GM23338 (cell line): Measurements from ENCODE around the gene DCTN1. TPM values are rescaled to one million over a fixed set of nuclear protein-coding genes. Genes with fewer than 3 reads are reported as not detected.

Experiments used
- ATAC-seq: fragments of 200-7000 bp; cut with Tn5 transposase; 3 replicates; pipeline ENCODE4 v1.9.1; 2020
- DNase-seq: peaks from one replicate; pipeline ENCODE4 v3.0.0-alpha.2; 2015; ENCODE audit warnings: low spot score
- H2AFZ ChIP-seq: fragments of 200-600 bp; sonication (generic); 2 replicates; pipeline ENCODE4 v1.8.0; 2016; ENCODE audit warnings: antibody characterized with exemption, mild to moderate bottlenecking, moderate library complexity
- H3F3A ChIP-seq: fragments of 200-600 bp; sonication (generic); replicated peaks from 2 replicates; pipeline ENCODE4 v1.8.0; 2017; ENCODE audit warnings: antibody characterized with exemption, mixed run types, low read depth
- H3K27ac ChIP-seq: fragments of 200-600 bp; sonication (generic); 2 replicates; pipeline ENCODE4 v1.6.1; 2016; ENCODE audit warnings: low read depth
- H3K27me3 ChIP-seq: fragments of 200-600 bp; sonication (generic); 2 replicates; pipeline ENCODE4 v1.8.0; 2016; ENCODE audit warnings: mild to moderate bottlenecking, mixed run types, moderate library complexity; ENCODE audit not compliant: insufficient read depth
- H3K36me3 ChIP-seq: fragments of 200-600 bp; sonication (generic); 2 replicates; pipeline ENCODE4 v1.8.0; 2016; ENCODE audit warnings: mild to moderate bottlenecking; ENCODE audit not compliant: insufficient read depth
- H3K4me1 ChIP-seq: fragments of 200-600 bp; sonication (generic); 2 replicates; pipeline ENCODE4 v1.8.0; 2016; ENCODE audit warnings: mild to moderate bottlenecking, moderate library complexity; ENCODE audit not compliant: insufficient read depth
- H3K4me2 ChIP-seq: fragments of 200-600 bp; sonication (generic); 2 replicates; pipeline ENCODE4 v1.7.1; 2017; ENCODE audit warnings: mixed run types
- H3K4me3 ChIP-seq: fragments of 200-600 bp; sonication (generic); 2 replicates; pipeline ENCODE4 v1.6.1; 2016; ENCODE audit warnings: mixed run types
- H3K79me2 ChIP-seq: fragments of 200-600 bp; sonication (generic); replicated peaks from 2 replicates; pipeline ENCODE4 v1.8.0; 2017; ENCODE audit warnings: mild to moderate bottlenecking; ENCODE audit not compliant: insufficient read depth
- H3K9me2 ChIP-seq: fragments of 200-600 bp; sonication (generic); 2 replicates; pipeline ENCODE4 v1.8.0; 2017; ENCODE audit not compliant: insufficient read depth
- H4K20me1 ChIP-seq: fragments of 200-600 bp; sonication (generic); replicated peaks from 2 replicates; pipeline ENCODE4 v1.8.0; 2017; ENCODE audit warnings: mild to moderate bottlenecking; ENCODE audit not compliant: insufficient read depth
- H3K27ac Mint-ChIP-seq: 2 replicates; pipeline ENCODE4 v1.8.0; 2020; ENCODE audit warnings: inconsistent platforms, mild to moderate bottlenecking, moderate library complexity, mixed read lengths
- H3K27me3 Mint-ChIP-seq: 3 replicates; pipeline ENCODE4 v1.8.0; 2022; ENCODE audit warnings: low read depth, mild to moderate bottlenecking, moderate library complexity, mixed read lengths, inconsistent platforms; ENCODE audit not compliant: insufficient read depth, poor library complexity
- H3K36me3 Mint-ChIP-seq: 3 replicates; pipeline ENCODE4 v1.8.0; 2021; ENCODE audit warnings: low read depth, mild to moderate bottlenecking, inconsistent platforms, moderate library complexity, mixed read lengths
- H3K4me1 Mint-ChIP-seq: 3 replicates; pipeline ENCODE4 v1.8.0; 2020; ENCODE audit warnings: mild to moderate bottlenecking, inconsistent platforms, mixed read lengths
- H3K4me3 Mint-ChIP-seq: 3 replicates; pipeline ENCODE4 v1.8.0; 2021; ENCODE audit warnings: moderate library complexity, mild to moderate bottlenecking, inconsistent platforms, mixed read lengths
- H3K9me3 Mint-ChIP-seq: 3 replicates; pipeline ENCODE4 v1.8.0; 2020; ENCODE audit warnings: moderate library complexity, mild to moderate bottlenecking, inconsistent platforms, mixed read lengths
- CREB1 ChIP-seq: fragments of 250-450 bp; sonication (Bioruptor Pico); IDR thresholded peaks from 2 replicates; pipeline ENCODE4 v1.5.0; 2020; ENCODE audit warnings: low read depth, mild to moderate bottlenecking, moderate library complexity
- CTCF ChIP-seq, 2 experiments: fragments of 200-600 bp in 1 of 2; sonication (generic) in 1 of 2; conservative IDR thresholded peaks; 2 replicates each; pipeline versions ENCODE4 v1.5.1 to v1.6.1; 2016 to 2017; ENCODE audit warnings: antibody characterized with exemption in 2 of 2, low read depth in 2 of 2, mild to moderate bottlenecking in 2 of 2, moderate library complexity in 1 of 2
- JUNB ChIP-seq: IDR thresholded peaks from one replicate; pipeline ENCODE4 v1.6.1; 2016; ENCODE audit warnings: antibody characterized with exemption; ENCODE audit not compliant: unreplicated experiment
- POLR2AphosphoS5 ChIP-seq: IDR thresholded peaks from 2 replicates; pipeline ENCODE4 v1.6.1; 2016; ENCODE audit warnings: antibody characterized with exemption, low read depth
- ZNF462 ChIP-seq: fragments of 250-450 bp; sonication (Bioruptor Pico); IDR thresholded peaks from 2 replicates; pipeline ENCODE4 v1.5.0; 2020; ENCODE audit warnings: mild to moderate bottlenecking, moderate library complexity
- polyA plus RNA-seq: library from polyadenylated mRNA; unstranded; fragments of >200 nt; fragmentation: Nextera tagmentation; extraction: Ambion mirVana; gene quantifications from 2 replicates; pipeline ENCODE4 v1.2.1, GENCODE V29; 2016
- total RNA-seq: library from RNA; depleted of rRNA; stranded (reverse); fragments of >200 nt; shearing (Covaris generic); gene quantifications from 2 replicates; pipeline ENCODE4 v1.2.3, GENCODE V29; 2014

The DCTN1 gene
- total and polyA plus RNA-seq, 2 experiments from 2014 or later, result 108 to 145 TPM

- no peak for TF ChIP-seq ZNF462 (CRISPR knock-in tag)
Observed at GRCh38 chr2:74392449-74392743, 12.3 kb upstream of the DCTN1 start (continued).

GRCh38 chr2:74391580-74392448, 11.7 kb upstream of the DCTN1 start:
- Histone ChIP-seq H4K20me1 (peaks cover 25% of the 10 kb centered on the region), H3K4me1 (peaks cover 12% of the 10 kb centered on the region), H3K79me2 (peaks cover 45% of the 10 kb centered on the region), H2AFZ (peak overlapping the region; percentile 77), H3K9me2 (no peaks in the 10 kb centered on the region), H3K4me3 (peak overlapping the region; percentile 89), H3K27ac (peak overlapping the region; percentile 86), H3K27me3 (no peaks in the 10 kb centered on the region), H3F3A (no peaks in the 10 kb centered on the region), H3K4me2 (peak overlapping the region; percentile 83), H3K36me3 (no peaks in the 10 kb centered on the region)
- Mint-ChIP-seq H3K9me3 (no peaks in the 10 kb centered on the region), H3K36me3 (no peaks in the 10 kb centered on the region), H3K27ac (peak overlapping the region; percentile 99), H3K27me3 (peaks cover 5% of the 10 kb centered on the region), H3K4me1 (peaks cover 10% of the 10 kb centered on the region; the same call in 2 of the 3 replicates), H3K4me3 (peak overlapping the region; percentile 88)
- DNase-seq (peak; percentile 95), ATAC-seq (peak; percentile 92)
- TF ChIP-seq CREB1 (CRISPR knock-in tag) (peak; percentile 66), JUNB (no peak), CTCF (conservative IDR thresholded peaks at IDR 0.05; ENCODE audit: low read depth in 2 of 2) (peak; percentile 96 to 98), POLR2AphosphoS5 (peak; percentile 92)
